Astrocyte of the spinal cord (primary cell): ENCODE measurements around the gene SMARCC1.
"Not testable (repeated sequence)": the region's sequence is repeated elsewhere in the genome, so short reads cannot be mapped to it uniquely, and the experiment has no call there.

Experiments used
- DNase-seq: peaks from one replicate; pipeline ENCODE4 v3.0.0; 2011; ENCODE audit warnings: low read depth, low spot score
- H3K4me3 ChIP-seq: 2 replicates; pipeline ENCODE4 v1.5.1; 2011; ENCODE audit warnings: low read depth, mild to moderate bottlenecking, low read length, moderate library complexity
- in situ Hi-C: cut with HindIII; loops from 2 replicates; pipeline ENCODE4 v1.10.0; 2017; ENCODE audit warnings: low sequenced_read_pairs
- TF ChIP-seq, protein P1 (sequence below): IDR thresholded peaks from 2 replicates; pipeline ENCODE4 v1.5.1; 2012; ENCODE audit warnings: low read depth, mild to moderate bottlenecking, low read length, inconsistent platforms

Gene SMARCC1

GRCh38 chr3:47747558-47747957, 34.1 kb downstream of the SMARCC1 start:
- H3K4me3 ChIP-seq: no peak overlapping the region
- TF ChIP-seq, protein P1, sequence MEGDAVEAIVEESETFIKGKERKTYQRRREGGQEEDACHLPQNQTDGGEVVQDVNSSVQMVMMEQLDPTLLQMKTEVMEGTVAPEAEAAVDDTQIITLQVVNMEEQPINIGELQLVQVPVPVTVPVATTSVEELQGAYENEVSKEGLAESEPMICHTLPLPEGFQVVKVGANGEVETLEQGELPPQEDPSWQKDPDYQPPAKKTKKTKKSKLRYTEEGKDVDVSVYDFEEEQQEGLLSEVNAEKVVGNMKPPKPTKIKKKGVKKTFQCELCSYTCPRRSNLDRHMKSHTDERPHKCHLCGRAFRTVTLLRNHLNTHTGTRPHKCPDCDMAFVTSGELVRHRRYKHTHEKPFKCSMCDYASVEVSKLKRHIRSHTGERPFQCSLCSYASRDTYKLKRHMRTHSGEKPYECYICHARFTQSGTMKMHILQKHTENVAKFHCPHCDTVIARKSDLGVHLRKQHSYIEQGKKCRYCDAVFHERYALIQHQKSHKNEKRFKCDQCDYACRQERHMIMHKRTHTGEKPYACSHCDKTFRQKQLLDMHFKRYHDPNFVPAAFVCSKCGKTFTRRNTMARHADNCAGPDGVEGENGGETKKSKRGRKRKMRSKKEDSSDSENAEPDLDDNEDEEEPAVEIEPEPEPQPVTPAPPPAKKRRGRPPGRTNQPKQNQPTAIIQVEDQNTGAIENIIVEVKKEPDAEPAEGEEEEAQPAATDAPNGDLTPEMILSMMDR: no peak

DNA sequence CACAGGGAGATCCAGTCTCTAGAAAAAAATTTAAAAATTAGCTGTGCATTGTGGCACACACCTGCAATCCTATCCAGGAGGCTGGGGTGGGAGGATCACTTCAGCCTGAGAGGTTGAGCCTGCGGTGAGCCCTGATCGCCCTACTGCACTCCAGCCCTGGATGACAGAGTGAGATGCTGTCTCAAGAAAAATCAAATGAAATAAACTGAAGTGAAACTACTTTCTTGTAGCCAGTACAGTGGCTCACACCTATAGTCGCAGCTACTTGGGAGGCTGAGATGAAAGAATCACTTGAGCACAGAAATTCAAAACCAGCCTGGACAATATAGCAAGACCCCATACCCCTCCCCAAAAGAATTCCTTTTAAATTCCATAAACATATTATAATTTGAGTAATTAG, 35.4 kb downstream of the SMARCC1 start:
- H3K4me3 ChIP-seq: no peak overlapping the region
- in situ Hi-C loops: no loop called here
- DNase-seq: no peak
- TF ChIP-seq, protein P1: no peak

More at GRCh38 chr3:47747558-47747957, 34.1 kb downstream of the SMARCC1 start:
- no peak for DNase-seq
- in situ Hi-C loops: no loop called here

DNA sequence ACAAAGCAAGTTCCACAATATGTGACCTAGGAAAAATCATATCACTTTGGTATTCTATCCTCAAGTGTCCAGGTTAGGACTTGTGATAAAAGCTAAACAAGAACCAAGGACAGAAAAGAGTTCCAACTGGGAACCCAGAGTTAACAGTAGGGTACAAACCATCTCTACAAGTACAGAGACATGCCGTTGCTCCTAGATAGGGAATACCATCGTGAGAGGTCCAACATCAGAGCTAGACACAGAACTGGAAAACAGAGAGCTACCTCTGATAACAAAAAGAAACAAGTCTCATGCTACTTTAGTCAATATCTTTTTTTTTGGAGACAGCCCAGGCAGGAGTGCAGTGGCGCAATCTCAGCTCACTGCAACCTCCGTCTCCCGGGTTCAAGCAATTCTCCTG, 37.8 kb downstream of the SMARCC1 start:
- no peak overlapping the region for H3K4me3 ChIP-seq
- DNase-seq: no peak
- TF ChIP-seq, protein P1: no peak
- in situ Hi-C loops: no loop called here

- DNase-seq, in situ Hi-C loops, H3K4me3 ChIP-seq: not testable (repeated sequence)
Observed at GRCh38 chr3:47743352-47743751, 38.3 kb downstream of the SMARCC1 start.

GRCh38 chr3:47741925-47742324, 39.8 kb downstream of the SMARCC1 start:
- H3K4me3 ChIP-seq: no peak overlapping the region
- TF ChIP-seq, protein P1: no peak
- in situ Hi-C loops: no loop called here
- DNase-seq: no peak

DNA sequence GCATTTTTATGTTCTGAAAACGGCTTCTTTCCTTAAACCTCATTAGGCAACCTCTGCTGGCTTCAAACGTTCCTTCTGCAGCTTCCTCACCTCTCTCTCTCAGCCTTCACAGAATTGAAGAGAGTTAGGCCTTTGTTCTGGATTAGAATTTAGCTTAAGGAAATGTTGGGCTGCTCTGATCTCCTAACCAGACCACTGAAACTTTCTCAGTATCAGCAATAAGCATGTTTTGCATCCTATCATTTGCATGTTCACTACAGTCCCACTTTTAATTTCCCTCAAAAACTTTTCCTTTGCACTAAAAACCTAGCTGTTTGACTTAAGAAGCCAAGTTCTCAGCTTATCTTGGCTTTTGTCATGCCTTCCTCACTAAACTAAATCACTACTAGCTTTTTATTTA, 49.5 kb downstream of the SMARCC1 start:
- H3K4me3 ChIP-seq: no peak overlapping the region
- in situ Hi-C loops: no loop called here
- TF ChIP-seq, protein P1: no peak
- no peak for DNase-seq

GRCh38 chr3:47731061-47731460, 50.6 kb downstream of the SMARCC1 start:
- no peak overlapping the region for H3K4me3 ChIP-seq
- TF ChIP-seq, protein P1: no peak
- in situ Hi-C loops: no loop called here
- no peak for DNase-seq
